ENCODE data around the gene HRH3.

DNA sequence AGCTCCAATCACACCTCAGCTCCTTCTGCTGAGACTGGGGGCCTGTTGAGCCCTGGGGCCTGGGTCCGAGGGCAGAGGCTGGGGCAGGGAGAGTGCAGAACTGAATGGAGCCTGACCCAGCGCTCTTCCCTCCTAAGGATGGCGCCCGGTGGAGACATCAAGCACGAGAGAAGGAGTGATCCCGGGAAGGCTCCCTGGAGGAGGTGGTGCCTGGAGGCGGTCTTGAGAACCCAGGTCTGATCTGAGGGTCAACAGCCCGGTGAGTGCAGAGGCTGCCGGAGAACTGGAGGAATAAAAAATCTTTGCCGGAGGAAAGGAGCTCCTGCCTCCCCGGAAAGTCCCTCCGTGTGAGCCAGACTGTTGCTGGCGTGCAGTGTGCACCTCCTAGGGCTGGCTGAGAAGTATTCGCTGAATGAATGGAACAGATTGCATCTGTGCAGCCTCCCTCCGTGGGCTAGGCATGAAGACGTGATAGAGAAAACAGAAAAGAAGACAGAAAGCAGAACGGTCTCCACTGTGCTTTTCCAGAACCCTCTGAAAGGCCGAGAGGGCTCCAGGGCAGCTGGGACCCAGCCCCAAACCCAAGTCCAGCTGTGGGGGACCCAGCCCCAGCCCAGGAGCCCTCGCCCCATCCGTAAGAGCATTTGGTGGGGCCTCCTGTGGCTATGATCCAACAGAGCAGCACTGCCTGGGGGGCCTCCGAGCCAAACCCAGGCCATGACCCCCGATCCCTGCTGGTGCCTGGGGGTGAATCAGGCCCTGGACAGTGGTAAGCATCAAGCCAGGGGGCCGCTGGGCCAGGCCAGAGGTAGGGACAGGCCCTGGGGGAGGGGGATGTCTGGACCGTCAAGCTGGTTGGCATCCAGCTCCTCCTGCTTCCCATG lies 6.9 kb upstream of the HRH3 start:
- TF ChIP-seq, protein P1, sequence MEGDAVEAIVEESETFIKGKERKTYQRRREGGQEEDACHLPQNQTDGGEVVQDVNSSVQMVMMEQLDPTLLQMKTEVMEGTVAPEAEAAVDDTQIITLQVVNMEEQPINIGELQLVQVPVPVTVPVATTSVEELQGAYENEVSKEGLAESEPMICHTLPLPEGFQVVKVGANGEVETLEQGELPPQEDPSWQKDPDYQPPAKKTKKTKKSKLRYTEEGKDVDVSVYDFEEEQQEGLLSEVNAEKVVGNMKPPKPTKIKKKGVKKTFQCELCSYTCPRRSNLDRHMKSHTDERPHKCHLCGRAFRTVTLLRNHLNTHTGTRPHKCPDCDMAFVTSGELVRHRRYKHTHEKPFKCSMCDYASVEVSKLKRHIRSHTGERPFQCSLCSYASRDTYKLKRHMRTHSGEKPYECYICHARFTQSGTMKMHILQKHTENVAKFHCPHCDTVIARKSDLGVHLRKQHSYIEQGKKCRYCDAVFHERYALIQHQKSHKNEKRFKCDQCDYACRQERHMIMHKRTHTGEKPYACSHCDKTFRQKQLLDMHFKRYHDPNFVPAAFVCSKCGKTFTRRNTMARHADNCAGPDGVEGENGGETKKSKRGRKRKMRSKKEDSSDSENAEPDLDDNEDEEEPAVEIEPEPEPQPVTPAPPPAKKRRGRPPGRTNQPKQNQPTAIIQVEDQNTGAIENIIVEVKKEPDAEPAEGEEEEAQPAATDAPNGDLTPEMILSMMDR (IDR thresholded peaks at IDR 0.05), result no peak
- no peak for TF ChIP-seq POLR2A (IDR thresholded peaks at IDR 0.05)

Data from ovary (tissue), 3 donors.